Measurements from ENCODE around the gene FAM170B.

FAM170B gene

GRCh38 chr10:49149881-49150280, 16.1 kb upstream of the FAM170B start:
- H3K27ac ChIP-seq: no peak overlapping the region
- no peaks in the 10 kb centered on the region for H3K36me3 ChIP-seq
- no peak for TF ChIP-seq CTCF (IDR thresholded peaks at IDR 0.05)
- no peaks in the 10 kb centered on the region for H3K4me1 ChIP-seq
- peaks cover 0 to 3% of the 10 kb centered on the region in 2 donors for H3K27me3 ChIP-seq
- intact Hi-C loops (cut with DNase I; ENCODE audit: low total_unique reads): no loop called here
- H3K9me3 ChIP-seq: peaks cover 0 to 14% (median 0%) of the 10 kb centered on the region in 3 donors
- H3K4me3 ChIP-seq: no peak overlapping the region
- DNase-seq: no peak

- peaks cover 0 to 10% (median 4%) of the 10 kb centered on the region in 4 donors for H3K4me1 ChIP-seq
- H3K27ac ChIP-seq: no peak overlapping the region
- no peak for DNase-seq
- no peaks in the 10 kb centered on the region for H3K27me3 ChIP-seq
- no peaks in the 10 kb centered on the region for H3K36me3 ChIP-seq
- H3K9me3 ChIP-seq: peaks cover 0 to 14% (median 0%) of the 10 kb centered on the region in 3 donors
- intact Hi-C loops (cut with DNase I; ENCODE audit: low total_unique reads): no loop called here
- TF ChIP-seq CTCF (IDR thresholded peaks at IDR 0.05): no peak
- H3K4me3 ChIP-seq: no peak overlapping the region
Measured at GRCh38 chr10:49144058-49144720, 10.4 kb upstream of the FAM170B start.

GRCh38 chr10:49143249-49143648, 9.4 kb upstream of the FAM170B start:
- Histone ChIP-seq H3K4me1 (peaks cover 0 to 14% (median 5%) of the 10 kb centered on the region in 4 donors), H3K27me3 (no peaks in the 10 kb centered on the region), H3K4me3 (no peak overlapping the region), H3K36me3 (no peaks in the 10 kb centered on the region), H3K27ac (no peak overlapping the region), H3K9me3 (peaks cover 0 to 14% (median 0%) of the 10 kb centered on the region in 3 donors)
- no peak for DNase-seq
- TF ChIP-seq CTCF (IDR thresholded peaks at IDR 0.05): no peak
- intact Hi-C loops (cut with DNase I; ENCODE audit: low total_unique reads): no loop called here

- H3K36me3 ChIP-seq: no peaks in the 10 kb centered on the region
- H3K4me1 ChIP-seq: peaks cover 0 to 14% (median 5%) of the 10 kb centered on the region in 4 donors
- H3K4me3 ChIP-seq: no peak overlapping the region
- no peak overlapping the region for H3K27ac ChIP-seq
- DNase-seq: no peak
- no peaks in the 10 kb centered on the region for H3K27me3 ChIP-seq
- peaks cover 0 to under 1% (median 0%) of the 10 kb centered on the region in 3 donors for H3K9me3 ChIP-seq
- no peak for TF ChIP-seq CTCF (IDR thresholded peaks at IDR 0.05)
- intact Hi-C loops (cut with DNase I; ENCODE audit: low total_unique reads): no loop called here
Measured at GRCh38 chr10:49141541-49142332, 7.9 kb upstream of the FAM170B start.

GRCh38 chr10:49140304-49141177, 6.7 kb upstream of the FAM170B start:
- TF ChIP-seq CTCF (IDR thresholded peaks at IDR 0.05): no peak

More at GRCh38 chr10:49140304-49141177, 6.7 kb upstream of the FAM170B start:
- intact Hi-C loops (cut with DNase I; ENCODE audit: low total_unique reads): no loop called here
- Histone ChIP-seq H3K9me3 (no peaks in the 10 kb centered on the region), H3K27ac (no peak overlapping the region), H3K27me3 (no peaks in the 10 kb centered on the region), H3K4me3 (no peak overlapping the region), H3K36me3 (no peaks in the 10 kb centered on the region), H3K4me1 (peaks cover 0 to 26% (median 8%) of the 10 kb centered on the region in 4 donors)
- DNase-seq: no peak
